Measurements from ENCODE around the gene ZDHHC13.

ZDHHC13 gene

DNA sequence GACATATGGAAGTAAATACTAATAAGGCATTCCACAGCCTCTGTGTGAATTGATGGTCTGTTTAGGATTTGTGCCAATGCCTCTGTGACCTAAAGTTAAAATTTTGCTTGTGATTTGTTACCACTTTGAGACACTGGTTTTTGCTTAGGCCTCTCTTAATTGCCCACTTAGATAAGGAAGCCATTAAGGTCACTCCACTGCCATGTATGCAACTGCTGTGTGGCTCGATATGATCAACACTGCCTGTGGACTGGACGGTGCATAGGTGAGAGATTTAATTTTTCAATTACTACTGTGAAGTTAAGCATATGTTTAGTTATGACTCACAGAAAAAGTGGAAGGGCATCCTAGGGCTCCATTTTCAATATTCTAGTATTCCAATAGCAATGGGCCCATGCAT, 47.9 kb downstream of the ZDHHC13 start:
- no peaks in the 10 kb centered on the region for H3K9me3 Mint-ChIP-seq
- no peak for TF ChIP-seq CTCF (IDR thresholded peaks at IDR 0.05; ENCODE audit: unreplicated experiment in 3 of 3)
- no peaks in the 10 kb centered on the region for H3K27me3 Mint-ChIP-seq (ENCODE audit: low read depth)
- H3K36me3 Mint-ChIP-seq (ENCODE audit: low read depth), result peaks cover 31% of the 10 kb centered on the region
- H3K4me1 Mint-ChIP-seq, result peaks cover 48% of the 10 kb centered on the region
- H3K27ac Mint-ChIP-seq, result no peak overlapping the region
- no peak overlapping the region for H3K4me3 Mint-ChIP-seq

DNA sequence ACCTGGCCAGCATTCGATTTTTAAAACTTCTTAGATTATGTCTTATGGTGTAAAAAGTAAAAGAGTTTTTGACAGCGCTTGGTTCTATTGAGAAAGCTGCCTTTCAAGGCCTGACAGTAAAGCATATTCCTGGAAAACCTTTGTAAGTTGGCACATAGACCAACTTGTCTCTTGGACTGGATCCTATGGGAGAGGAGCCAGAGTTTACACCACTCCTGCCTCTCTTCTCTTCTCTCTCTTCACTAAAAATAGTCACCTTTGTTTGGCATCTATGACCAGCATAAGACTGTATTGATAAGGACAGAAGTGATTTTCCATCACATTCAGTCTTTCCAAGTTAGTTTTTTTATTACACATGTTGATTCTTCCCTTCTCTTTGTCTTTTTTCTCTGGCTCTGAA, 51.1 kb downstream of the ZDHHC13 start:
- Mint-ChIP-seq H3K36me3 (ENCODE audit: low read depth) (peaks cover 35% of the 10 kb centered on the region), H3K9me3 (no peaks in the 10 kb centered on the region), H3K4me1 (peaks cover 27% of the 10 kb centered on the region), H3K27ac (no peak overlapping the region), H3K4me3 (no peak overlapping the region), H3K27me3 (ENCODE audit: low read depth) (no peaks in the 10 kb centered on the region)
- no peak for TF ChIP-seq CTCF (IDR thresholded peaks at IDR 0.05; ENCODE audit: unreplicated experiment in 3 of 3)

GRCh38 chr11:19173004-19173689, 56.2 kb downstream of the ZDHHC13 start:
- Mint-ChIP-seq H3K4me1 (no peaks in the 10 kb centered on the region), H3K4me3 (no peak overlapping the region), H3K27me3 (ENCODE audit: low read depth) (no peaks in the 10 kb centered on the region), H3K36me3 (ENCODE audit: low read depth) (peaks cover 36% of the 10 kb centered on the region), H3K9me3 (no peaks in the 10 kb centered on the region), H3K27ac (no peak overlapping the region)
- no peak for TF ChIP-seq CTCF (IDR thresholded peaks at IDR 0.05; ENCODE audit: unreplicated experiment in 3 of 3)

DNA sequence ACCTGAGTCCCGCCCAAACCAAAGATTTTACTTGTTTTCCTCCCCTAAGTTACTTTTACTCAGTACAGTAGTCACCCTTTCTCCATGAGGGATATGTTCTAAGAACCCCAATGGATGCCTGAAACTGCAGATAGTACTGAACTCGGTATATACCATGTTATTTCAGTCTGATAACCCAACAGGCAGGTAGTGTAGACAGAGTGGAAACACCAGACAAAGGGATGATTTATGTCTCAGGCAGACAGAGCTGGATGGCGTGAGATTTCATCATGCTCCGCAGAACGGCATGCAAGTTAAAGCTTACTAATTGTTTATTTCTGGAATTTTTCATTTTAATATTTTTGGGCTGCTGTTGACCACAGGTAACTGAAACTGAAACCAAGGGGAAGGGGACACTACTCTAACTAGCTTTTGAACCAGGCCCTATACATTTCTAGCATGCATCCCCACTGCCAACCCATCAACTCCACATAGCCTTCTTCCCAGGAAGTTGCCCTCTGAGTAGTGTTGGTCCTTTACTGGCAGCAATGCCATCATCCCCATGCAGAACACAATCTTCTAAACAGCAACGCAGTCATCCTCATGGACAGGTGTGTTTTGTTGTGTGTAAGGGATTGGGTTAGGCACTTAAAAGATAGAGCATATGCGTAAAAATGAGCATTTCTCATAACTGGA, 57.1 kb downstream of the ZDHHC13 start:
- Mint-ChIP-seq H3K9me3 (no peaks in the 10 kb centered on the region), H3K27ac (no peak overlapping the region), H3K4me3 (no peak overlapping the region), H3K36me3 (ENCODE audit: low read depth) (peaks cover 35% of the 10 kb centered on the region), H3K4me1 (no peaks in the 10 kb centered on the region), H3K27me3 (ENCODE audit: low read depth) (no peaks in the 10 kb centered on the region)
- TF ChIP-seq CTCF (IDR thresholded peaks at IDR 0.05; ENCODE audit: unreplicated experiment in 3 of 3), result no peak

- no peak overlapping the region for H3K27ac Mint-ChIP-seq
- no peaks in the 10 kb centered on the region for H3K9me3 Mint-ChIP-seq
Measured at GRCh38 chr11:19176629-19177186, 59.7 kb downstream of the ZDHHC13 start.

More at GRCh38 chr11:19176629-19177186, 59.7 kb downstream of the ZDHHC13 start:
- no peak overlapping the region for H3K4me3 Mint-ChIP-seq
- TF ChIP-seq CTCF (IDR thresholded peaks at IDR 0.05; ENCODE audit: unreplicated experiment in 3 of 3), result no peak
- H3K36me3 Mint-ChIP-seq (ENCODE audit: low read depth), result peaks cover 24% of the 10 kb centered on the region
- H3K4me1 Mint-ChIP-seq, result peaks cover 5% of the 10 kb centered on the region
- no peaks in the 10 kb centered on the region for H3K27me3 Mint-ChIP-seq (ENCODE audit: low read depth)
